Activated CD4-positive, CD25-positive, alpha-beta regulatory T cell treated with anti-CD3 and anti-CD28 coated beads, Interleukin-2, amount 50 U/mL, for 16 hours (primary cell): ENCODE measurements around the gene SSBP4.

ENCODE experiments used
- DNase-seq: peaks from one replicate; pipeline ENCODE4 v3.0.0-alpha.2; 2020; ENCODE audit warnings: low read depth, low spot score

Gene SSBP4

DNA sequence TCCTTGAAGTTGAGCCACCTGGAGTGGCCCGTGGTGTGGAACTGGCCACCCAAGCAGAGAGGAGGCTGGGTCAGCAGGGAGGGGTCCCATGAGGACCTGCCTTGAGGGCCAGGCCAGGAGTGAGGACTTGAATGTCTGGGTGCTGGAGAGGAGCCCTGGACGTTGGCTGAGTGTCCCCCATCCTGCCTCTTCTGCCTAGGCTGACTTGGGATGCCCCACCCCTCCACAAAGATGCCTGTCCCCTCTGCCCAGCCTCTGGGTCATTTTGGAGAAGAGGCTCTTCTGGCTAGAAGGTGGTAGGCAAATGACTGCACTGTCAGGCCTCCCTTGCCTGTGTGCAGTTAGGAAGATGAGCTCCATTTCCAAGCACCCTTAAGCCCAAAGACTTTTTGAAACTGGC is 1.7 kb downstream of the SSBP4 start:
- no peak for DNase-seq

DNA sequence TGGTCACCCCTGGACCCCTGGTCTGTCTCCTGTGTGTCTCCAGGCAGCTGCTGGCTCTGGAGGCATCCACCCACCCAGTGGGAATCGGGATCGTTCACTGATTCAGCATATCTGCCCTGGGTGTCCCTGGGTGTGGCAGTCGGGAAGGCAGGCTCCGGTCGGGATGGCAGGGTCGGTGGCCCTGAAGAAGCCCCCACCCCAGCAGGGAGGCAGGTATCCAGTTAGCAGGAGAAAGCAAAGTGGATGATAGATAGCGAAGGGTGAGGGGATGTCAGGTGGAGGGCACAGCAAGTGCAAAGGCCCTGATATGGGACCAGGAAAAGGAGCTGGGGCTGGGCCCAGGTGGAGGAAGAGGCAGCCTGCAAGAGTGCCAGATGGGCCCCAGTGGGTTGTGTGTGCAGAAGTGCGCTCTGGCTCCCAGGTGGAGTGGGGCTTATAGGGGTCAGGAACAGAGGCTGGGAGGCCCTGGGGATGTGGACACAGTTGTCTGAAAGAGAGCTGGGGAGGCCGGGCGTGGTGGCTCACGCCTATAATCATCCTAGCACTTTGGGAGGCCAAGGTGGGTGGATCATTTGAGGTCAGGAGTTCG is 2.3 kb downstream of the SSBP4 start:
- DNase-seq: no peak

- DNase-seq: no peak
These were observed 3.5 kb downstream of the SSBP4 start for GRCh38 chr19:18422530-18423191.

GRCh38 chr19:18423258-18424020 is 4.2 kb downstream of the SSBP4 start:
- DNase-seq: no peak

GRCh38 chr19:18424122-18424889 is 5.1 kb downstream of the SSBP4 start:
- DNase-seq: no peak

- DNase-seq: no peak
These were observed 5.8 kb downstream of the SSBP4 start for GRCh38 chr19:18424890-18425514.

GRCh38 chr19:18425515-18426415 is 6.6 kb downstream of the SSBP4 start:
- no peak for DNase-seq

- no peak for DNase-seq
These were observed 7.2 kb downstream of the SSBP4 start for GRCh38 chr19:18426416-18426767.

- DNase-seq: no peak
These were observed 8.0 kb downstream of the SSBP4 start for GRCh38 chr19:18427080-18427742.

DNA sequence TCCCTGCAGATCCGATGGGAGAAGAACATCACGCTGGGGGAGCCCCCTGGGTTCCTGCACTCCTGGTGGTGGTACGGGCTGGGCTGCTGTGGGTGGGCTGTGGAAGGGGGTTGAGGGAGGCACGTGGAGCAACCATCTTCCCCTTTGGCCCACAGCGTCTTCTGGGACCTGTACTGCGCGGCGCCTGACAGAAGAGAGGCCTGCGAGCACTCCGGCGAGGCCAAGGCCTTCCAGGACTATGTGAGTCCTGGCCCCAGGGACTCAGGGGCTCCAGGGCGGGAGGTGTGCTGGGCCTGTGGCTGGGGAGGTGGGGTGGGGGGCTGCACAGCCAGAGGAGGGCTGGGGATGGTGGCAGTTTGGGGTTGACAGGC is 8.5 kb downstream of the SSBP4 start:
- no peak for DNase-seq

DNA sequence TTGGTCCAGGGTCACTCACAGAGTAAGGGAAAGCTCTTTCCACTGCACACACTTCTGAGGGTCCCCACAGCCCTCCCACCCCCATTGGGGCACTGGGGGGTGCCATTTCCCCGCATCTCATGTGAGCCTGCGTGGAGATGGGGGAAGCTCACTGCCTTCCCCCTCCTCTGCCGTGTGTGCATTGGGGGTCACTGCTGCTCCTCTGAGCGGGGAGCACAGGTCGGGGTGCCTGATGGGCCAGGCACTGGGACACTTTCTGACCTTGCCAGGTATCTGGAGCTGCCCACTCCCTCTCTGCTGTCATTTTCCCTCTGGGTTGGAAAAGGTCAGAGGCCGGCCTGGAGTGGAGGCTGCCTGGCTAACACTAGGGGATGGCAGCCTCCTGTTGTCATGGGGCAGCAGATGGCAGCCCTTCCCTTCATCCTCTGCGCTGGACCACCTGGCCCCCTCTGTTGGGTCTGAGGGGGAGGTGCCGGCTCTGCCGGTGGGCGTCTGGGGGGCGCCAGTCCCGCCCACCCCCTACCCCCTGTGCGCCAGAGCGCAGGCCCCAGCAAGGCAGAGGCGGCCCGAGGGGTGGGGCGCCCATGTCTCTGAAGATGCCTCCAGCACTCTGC is 9.1 kb downstream of the SSBP4 start:
- no peak for DNase-seq

GRCh38 chr19:18428787-18429674 is 9.8 kb downstream of the SSBP4 start:
- peak; percentile 61 for DNase-seq

DNA sequence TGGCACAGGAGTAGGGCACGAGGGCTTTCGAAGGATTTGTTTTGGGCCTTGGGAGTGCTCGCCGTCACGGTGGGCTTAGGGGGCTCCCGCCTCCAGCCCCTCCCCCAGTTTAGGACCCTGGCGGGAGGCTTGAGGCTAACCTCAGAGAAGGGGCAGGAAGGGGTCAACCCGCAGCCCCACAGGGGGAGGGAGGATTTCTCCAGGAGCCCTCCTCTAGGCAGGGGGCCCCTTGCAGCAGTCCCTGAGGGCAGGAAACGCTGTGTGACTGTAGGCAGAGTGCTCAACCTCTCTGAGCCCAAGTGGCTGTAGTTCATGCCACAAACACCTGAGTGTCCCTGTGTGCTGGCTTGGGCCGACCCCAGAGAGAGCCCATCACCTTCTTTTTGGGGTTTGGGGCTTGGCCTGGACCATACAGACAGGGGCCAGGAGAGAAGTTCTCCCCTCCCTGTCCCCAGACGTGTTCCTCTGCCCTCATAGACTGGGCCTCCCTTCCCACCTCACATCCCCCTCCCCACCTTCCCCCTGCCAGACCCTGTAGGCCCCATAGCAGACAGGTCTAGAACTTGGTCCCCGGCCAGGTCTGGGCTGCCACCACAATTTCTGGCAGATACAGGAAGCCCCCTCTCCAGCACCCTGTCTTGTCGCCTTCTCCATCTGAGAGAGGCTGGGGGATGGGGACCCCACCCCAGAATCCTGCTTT is 10.7 kb downstream of the SSBP4 start:
- no peak for DNase-seq

GRCh38 chr19:18430417-18431144 is 11.4 kb downstream of the SSBP4 start:
- DNase-seq: no peak

GRCh38 chr19:18431351-18432197 is 12.4 kb downstream of the SSBP4 start:
- DNase-seq: no peak

DNA sequence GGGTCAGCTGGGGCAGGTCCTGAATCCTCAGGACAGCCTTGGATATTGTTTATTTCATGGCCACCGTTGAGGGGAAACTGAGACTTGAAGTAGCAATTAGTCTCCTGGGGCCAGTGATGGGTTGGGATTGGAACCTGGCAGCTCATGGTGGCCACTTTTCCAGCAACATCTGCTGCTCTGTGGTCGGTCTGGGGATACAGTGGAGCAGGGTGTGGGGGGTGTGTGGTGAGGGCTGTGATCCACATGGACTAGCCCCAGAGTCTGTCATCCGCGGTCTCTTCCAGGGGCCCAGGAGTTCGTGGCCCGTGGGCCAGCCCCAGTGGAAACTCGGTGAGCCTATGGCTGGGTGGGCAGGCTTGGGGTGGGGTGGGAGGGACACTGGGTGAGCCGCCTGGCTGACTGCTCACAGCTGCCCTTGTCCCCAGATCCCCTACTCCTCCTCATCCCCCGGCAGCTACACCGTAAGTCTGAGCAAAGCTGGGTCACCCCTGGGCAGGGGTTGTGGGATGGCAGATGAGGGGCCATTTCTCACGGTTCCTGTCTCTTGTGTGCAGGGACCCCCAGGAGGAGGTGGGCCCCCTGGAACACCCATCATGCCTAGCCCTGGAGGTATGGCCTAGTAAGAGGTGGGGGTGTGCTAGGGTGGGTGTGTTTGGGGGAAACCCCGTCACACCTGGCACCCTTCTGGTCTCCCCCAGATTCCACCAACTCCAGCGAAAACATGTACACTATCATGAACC is 13.2 kb downstream of the SSBP4 start:
- no peak for DNase-seq
